ENCODE measurements around the gene FRMPD1.

FRMPD1 gene

DNA sequence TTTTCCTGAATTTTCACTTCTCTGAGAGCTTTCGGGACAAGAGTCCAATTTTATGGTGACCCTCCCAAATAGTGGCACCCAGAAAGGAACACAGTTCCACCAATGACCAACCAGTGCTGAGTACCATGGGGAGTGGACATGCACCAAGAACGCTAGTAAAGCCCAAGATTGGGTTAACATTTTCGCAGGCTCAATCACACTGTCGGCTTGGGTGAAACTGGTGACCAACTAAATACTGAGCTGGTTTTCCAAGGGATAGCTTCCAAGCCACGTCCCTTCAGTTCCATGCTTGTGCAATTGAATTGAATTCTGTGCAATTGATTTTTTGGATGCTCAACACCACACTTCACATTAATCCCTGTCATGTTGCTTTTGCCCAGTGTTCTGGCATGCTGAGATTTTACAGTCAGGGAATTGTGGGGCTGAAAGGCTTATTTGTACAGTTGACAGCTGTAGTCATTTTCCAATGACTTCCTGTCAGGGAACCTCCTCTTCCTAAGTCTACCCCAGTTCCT, 65.3 kb downstream of the FRMPD1 start:
- H3K9me3 Mint-ChIP-seq: no peaks in the 10 kb centered on the region
- no peak for DNase-seq (ENCODE audit: low spot score)
- H3K4me1 Mint-ChIP-seq (ENCODE audit: low read depth): peaks cover 5% of the 10 kb centered on the region
- no peaks in the 10 kb centered on the region for H3K36me3 Mint-ChIP-seq (ENCODE audit: low read depth)
- H3K27me3 Mint-ChIP-seq (ENCODE audit: low read depth): peaks cover 7% of the 10 kb centered on the region
- H3K4me3 Mint-ChIP-seq: no peak overlapping the region
- no peak overlapping the region for H3K27ac Mint-ChIP-seq

DNA sequence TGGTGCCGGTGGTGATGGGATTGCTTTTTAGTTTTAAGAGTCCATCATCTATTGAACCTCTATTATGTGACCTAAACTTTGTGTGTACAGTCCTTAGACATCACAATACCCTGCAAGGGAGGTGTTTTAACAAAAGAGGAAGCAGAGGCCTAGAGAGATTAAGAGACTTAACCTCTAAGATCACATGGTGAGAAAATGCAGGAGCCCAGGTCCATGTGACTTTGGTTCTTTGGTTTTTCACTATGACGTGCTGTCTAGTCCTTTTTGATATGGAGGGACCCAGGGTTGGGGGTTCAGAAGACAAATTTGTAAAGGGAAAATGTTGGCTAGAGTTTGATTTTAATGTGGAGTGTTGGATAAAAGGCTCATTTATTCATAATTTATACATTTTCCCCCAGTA, 68.8 kb downstream of the FRMPD1 start:
- DNase-seq (ENCODE audit: low spot score): no peak
- peaks cover 8% of the 10 kb centered on the region for H3K27me3 Mint-ChIP-seq (ENCODE audit: low read depth)
- no peaks in the 10 kb centered on the region for H3K36me3 Mint-ChIP-seq (ENCODE audit: low read depth)
- H3K4me3 Mint-ChIP-seq: no peak overlapping the region
- no peaks in the 10 kb centered on the region for H3K4me1 Mint-ChIP-seq (ENCODE audit: low read depth)
- no peaks in the 10 kb centered on the region for H3K9me3 Mint-ChIP-seq
- no peak overlapping the region for H3K27ac Mint-ChIP-seq

GRCh38 chr9:37727013-37727412, 76.3 kb downstream of the FRMPD1 start:
- Mint-ChIP-seq H3K27me3 (ENCODE audit: low read depth) (peaks cover 12% of the 10 kb centered on the region), H3K27ac (no peak overlapping the region), H3K36me3 (ENCODE audit: low read depth) (no peaks in the 10 kb centered on the region), H3K4me3 (no peak overlapping the region), H3K9me3 (no peaks in the 10 kb centered on the region), H3K4me1 (ENCODE audit: low read depth) (no peaks in the 10 kb centered on the region)
- DNase-seq (ENCODE audit: low spot score): no peak

GRCh38 chr9:37729499-37729898, 78.7 kb downstream of the FRMPD1 start:
- Mint-ChIP-seq H3K4me3 (no peak overlapping the region), H3K9me3 (no peaks in the 10 kb centered on the region), H3K27me3 (ENCODE audit: low read depth) (peaks cover 24% of the 10 kb centered on the region), H3K4me1 (ENCODE audit: low read depth) (no peaks in the 10 kb centered on the region), H3K36me3 (ENCODE audit: low read depth) (no peaks in the 10 kb centered on the region), H3K27ac (no peak overlapping the region)
- no peak for DNase-seq (ENCODE audit: low spot score)

DNA sequence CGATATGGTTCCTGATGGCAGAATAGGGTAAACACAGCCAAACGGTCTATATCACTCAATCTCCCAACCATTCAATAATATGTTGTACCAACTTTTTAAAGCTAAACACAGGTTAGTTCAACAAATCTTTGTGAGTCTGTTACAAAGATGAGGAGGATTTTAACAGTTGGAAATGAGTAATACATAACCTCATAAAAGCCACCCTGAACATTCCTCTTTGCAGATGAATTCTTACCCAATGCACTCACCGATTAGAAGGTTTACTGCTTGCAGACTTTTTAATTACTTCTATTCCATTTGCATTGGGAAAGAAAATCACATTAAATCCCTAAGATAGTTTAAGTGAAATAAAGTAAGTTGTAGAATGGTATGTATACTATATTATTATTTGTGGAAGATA, 79.5 kb downstream of the FRMPD1 start:
- no peaks in the 10 kb centered on the region for H3K9me3 Mint-ChIP-seq
- H3K36me3 Mint-ChIP-seq (ENCODE audit: low read depth): no peaks in the 10 kb centered on the region
- H3K27me3 Mint-ChIP-seq (ENCODE audit: low read depth): peaks cover 26% of the 10 kb centered on the region
- H3K4me3 Mint-ChIP-seq: no peak overlapping the region
- no peaks in the 10 kb centered on the region for H3K4me1 Mint-ChIP-seq (ENCODE audit: low read depth)
- DNase-seq (ENCODE audit: low spot score): no peak
- no peak overlapping the region for H3K27ac Mint-ChIP-seq

- peaks cover 28% of the 10 kb centered on the region for H3K27me3 Mint-ChIP-seq (ENCODE audit: low read depth)
- H3K27ac Mint-ChIP-seq: no peak overlapping the region
- no peaks in the 10 kb centered on the region for H3K9me3 Mint-ChIP-seq
- DNase-seq (ENCODE audit: low spot score): no peak
- H3K4me1 Mint-ChIP-seq (ENCODE audit: low read depth): no peaks in the 10 kb centered on the region
- H3K4me3 Mint-ChIP-seq: no peak overlapping the region
- H3K36me3 Mint-ChIP-seq (ENCODE audit: low read depth): no peaks in the 10 kb centered on the region
Measured at GRCh38 chr9:37730839-37731238, 80.1 kb downstream of the FRMPD1 start.

DNA sequence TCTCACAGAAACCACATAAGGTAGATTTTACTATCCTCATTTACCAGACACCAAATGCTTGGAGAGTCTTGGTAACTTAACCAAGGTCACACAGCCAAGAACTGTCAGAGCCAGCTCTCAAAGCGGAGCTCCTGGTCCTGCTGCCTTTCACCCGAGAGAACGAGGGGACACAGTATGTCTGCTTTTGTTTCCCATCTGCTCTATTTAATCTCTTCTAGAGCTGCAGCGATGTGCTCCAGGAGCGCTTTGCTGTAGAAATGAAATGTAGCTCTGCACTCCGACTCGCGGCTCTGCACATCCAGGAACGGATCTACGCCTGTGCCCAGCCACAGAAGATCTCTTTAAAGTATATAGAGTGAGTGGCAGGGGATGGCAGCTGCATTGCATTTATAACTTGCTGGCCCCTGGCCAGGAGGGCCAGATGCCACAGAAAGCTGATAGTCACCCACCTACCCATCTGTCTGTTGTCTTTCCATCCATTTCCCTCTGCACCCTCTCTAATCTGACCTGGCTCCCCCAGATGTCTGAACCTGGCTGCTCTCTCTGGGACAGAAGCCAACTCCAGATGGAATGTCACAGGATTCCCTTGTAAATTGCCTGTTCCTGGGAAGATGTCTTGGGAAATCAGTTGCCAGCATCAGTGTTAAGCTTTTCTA, 81.5 kb downstream of the FRMPD1 start:
- no peak overlapping the region for H3K27ac Mint-ChIP-seq
- H3K27me3 Mint-ChIP-seq (ENCODE audit: low read depth): peaks cover 29% of the 10 kb centered on the region
- H3K36me3 Mint-ChIP-seq (ENCODE audit: low read depth): no peaks in the 10 kb centered on the region
- H3K4me1 Mint-ChIP-seq (ENCODE audit: low read depth): no peaks in the 10 kb centered on the region
- no peak overlapping the region for H3K4me3 Mint-ChIP-seq
- DNase-seq (ENCODE audit: low spot score): no peak
- no peaks in the 10 kb centered on the region for H3K9me3 Mint-ChIP-seq

DNA sequence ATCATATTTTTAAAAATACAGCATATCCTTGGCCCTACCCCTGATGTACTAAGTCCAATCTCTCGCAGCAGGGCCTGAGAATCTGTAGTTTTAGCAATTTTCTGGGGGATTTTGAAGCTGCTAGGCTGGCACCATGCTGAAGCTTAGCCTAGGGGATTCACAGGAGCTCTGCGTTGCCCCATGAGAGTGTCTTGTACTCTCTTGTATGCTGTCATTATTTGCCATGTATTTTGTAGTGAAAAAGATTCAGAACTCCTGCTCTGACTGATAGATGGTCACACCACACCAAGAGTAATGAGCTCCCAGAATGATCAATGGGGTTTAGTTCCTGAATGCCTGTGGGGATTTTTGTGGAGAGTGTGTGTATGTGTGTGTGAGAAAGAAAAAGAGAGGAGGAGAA, 82.2 kb downstream of the FRMPD1 start:
- peaks cover 23% of the 10 kb centered on the region for H3K27me3 Mint-ChIP-seq (ENCODE audit: low read depth)
- no peaks in the 10 kb centered on the region for H3K36me3 Mint-ChIP-seq (ENCODE audit: low read depth)
- no peak overlapping the region for H3K4me3 Mint-ChIP-seq
- no peaks in the 10 kb centered on the region for H3K4me1 Mint-ChIP-seq (ENCODE audit: low read depth)
- no peaks in the 10 kb centered on the region for H3K9me3 Mint-ChIP-seq
- H3K27ac Mint-ChIP-seq: no peak overlapping the region
- DNase-seq (ENCODE audit: low spot score): no peak

GRCh38 chr9:37739222-37739621, 88.5 kb downstream of the FRMPD1 start:
- DNase-seq (ENCODE audit: low spot score): no peak
- Mint-ChIP-seq H3K27ac (no peak overlapping the region), H3K4me3 (no peak overlapping the region), H3K4me1 (ENCODE audit: low read depth) (no peaks in the 10 kb centered on the region), H3K9me3 (no peaks in the 10 kb centered on the region), H3K27me3 (ENCODE audit: low read depth) (peaks cover 8% of the 10 kb centered on the region), H3K36me3 (ENCODE audit: low read depth) (no peaks in the 10 kb centered on the region)

DNA sequence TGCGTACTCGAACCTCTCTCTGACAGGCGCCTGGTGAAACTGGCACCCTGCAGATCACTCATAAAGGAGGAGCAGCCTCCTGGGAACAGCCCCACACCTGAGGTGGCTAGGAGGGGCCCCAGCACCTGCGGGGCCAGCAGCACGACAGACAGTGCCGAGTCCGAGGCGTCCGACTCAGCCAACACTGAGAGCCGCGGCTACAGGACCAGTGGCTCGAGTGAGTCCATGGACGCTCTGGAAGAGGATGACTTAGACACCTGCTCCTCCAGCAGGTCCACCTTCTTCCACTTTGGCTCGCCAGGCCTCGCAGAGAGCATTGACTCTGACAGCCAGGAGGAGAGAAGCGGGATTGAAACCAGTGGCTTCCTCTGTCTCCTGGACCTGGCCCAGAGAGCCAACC, 89.4 kb downstream of the FRMPD1 start:
- no peak overlapping the region for H3K4me3 Mint-ChIP-seq
- peaks cover 9% of the 10 kb centered on the region for H3K27me3 Mint-ChIP-seq (ENCODE audit: low read depth)
- DNase-seq (ENCODE audit: low spot score): no peak

DNA sequence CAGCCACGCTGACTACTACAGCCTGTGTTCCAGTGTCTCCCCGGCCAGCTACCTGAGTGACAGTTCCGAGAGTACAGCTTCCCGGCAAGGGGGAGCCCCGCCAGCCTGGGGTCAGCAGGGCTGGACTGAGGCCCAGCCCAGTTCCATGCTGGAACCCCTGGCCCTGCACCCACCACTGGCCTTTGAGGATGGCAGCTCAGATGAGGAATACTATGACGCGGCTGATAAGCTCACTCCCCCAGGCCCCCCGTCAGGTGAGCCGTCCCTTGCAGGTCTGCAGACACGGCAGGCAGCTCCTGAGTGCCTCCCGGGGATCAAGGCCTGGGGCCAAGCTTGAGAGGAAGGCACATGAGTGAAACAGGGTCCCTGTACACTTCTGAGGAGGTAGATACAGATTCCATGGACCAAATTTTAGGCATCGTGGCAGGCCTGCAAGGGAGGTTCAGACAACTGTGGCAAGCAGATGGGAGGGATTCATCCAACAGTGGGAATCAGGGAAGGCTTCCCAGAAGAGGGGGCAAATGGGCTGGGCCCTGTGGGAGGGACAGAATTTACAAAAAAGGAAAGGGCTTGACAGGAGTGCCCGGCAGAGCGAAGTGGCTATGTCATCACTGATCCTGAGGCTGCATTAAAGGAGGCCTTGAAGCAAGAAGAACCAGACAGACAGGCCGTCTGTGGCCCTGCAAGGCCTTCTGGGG, 90.0 kb downstream of the FRMPD1 start:
- Mint-ChIP-seq H3K36me3 (ENCODE audit: low read depth) (no peaks in the 10 kb centered on the region), H3K4me1 (ENCODE audit: low read depth) (no peaks in the 10 kb centered on the region), H3K27ac (no peak overlapping the region), H3K9me3 (no peaks in the 10 kb centered on the region), H3K27me3 (ENCODE audit: low read depth) (peaks cover 5% of the 10 kb centered on the region), H3K4me3 (no peak overlapping the region)
- no peak for DNase-seq (ENCODE audit: low spot score)

More for the DNA sequence above, 89.4 kb downstream of the FRMPD1 start:
- Mint-ChIP-seq H3K36me3 (ENCODE audit: low read depth) (no peaks in the 10 kb centered on the region), H3K9me3 (no peaks in the 10 kb centered on the region), H3K4me1 (ENCODE audit: low read depth) (no peaks in the 10 kb centered on the region), H3K27ac (no peak overlapping the region)

DNA sequence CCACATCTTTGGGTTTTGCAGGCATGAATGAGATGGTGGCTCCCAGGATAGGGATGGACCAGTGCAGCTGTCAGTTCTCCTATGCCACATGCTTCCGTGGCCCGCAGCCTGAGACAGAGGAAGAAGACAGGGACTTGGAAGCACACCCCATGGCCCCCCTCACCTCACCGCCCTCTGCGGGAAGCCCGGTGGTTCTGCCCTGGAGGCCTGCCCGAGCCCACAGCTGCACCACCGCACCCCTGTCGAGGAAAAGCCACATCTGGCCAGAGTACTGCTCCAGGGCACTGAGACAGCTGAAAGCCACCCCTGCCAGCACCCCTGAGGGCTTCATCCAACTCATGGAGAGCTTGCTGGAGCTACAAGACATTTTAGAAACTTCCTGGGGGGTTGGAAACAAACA, 95.2 kb downstream of the FRMPD1 start:
- Mint-ChIP-seq H3K27ac (no peak overlapping the region), H3K9me3 (no peaks in the 10 kb centered on the region), H3K36me3 (ENCODE audit: low read depth) (no peaks in the 10 kb centered on the region), H3K4me3 (no peak overlapping the region), H3K4me1 (ENCODE audit: low read depth) (peaks cover 2% of the 10 kb centered on the region), H3K27me3 (ENCODE audit: low read depth) (peaks cover 3% of the 10 kb centered on the region)
- DNase-seq (ENCODE audit: low spot score): no peak

GRCh38 chr9:37746448-37747270, 95.9 kb downstream of the FRMPD1 start:
- no peaks in the 10 kb centered on the region for H3K36me3 Mint-ChIP-seq (ENCODE audit: low read depth)
- DNase-seq (ENCODE audit: low spot score): no peak
- no peak overlapping the region for H3K4me3 Mint-ChIP-seq
- H3K9me3 Mint-ChIP-seq: no peaks in the 10 kb centered on the region
- H3K27me3 Mint-ChIP-seq (ENCODE audit: low read depth): peaks cover 3% of the 10 kb centered on the region
- H3K4me1 Mint-ChIP-seq (ENCODE audit: low read depth): peaks cover 2% of the 10 kb centered on the region
- no peak overlapping the region for H3K27ac Mint-ChIP-seq

- Mint-ChIP-seq H3K27ac (no peak overlapping the region), H3K4me1 (ENCODE audit: low read depth) (peaks cover 2% of the 10 kb centered on the region), H3K27me3 (ENCODE audit: low read depth) (peaks cover 3% of the 10 kb centered on the region), H3K9me3 (no peaks in the 10 kb centered on the region), H3K36me3 (ENCODE audit: low read depth) (no peaks in the 10 kb centered on the region), H3K4me3 (no peak overlapping the region)
- DNase-seq (ENCODE audit: low spot score): peak; percentile 32
Measured at GRCh38 chr9:37747271-37747753, 96.6 kb downstream of the FRMPD1 start.

All from T-helper 2 cell treated with Interferon-gamma antibody and Interleukin-4, amounts not matched to agents 5 μg/mL and 100 μg/mL, for 36 hours (primary cell).